ENCODE measurements around the gene LGR4. TPM values are rescaled to one million over a fixed set of nuclear protein-coding genes. Genes with fewer than 3 reads are reported as not detected.
"Not testable (repeated sequence)": the region's sequence is repeated elsewhere in the genome, so short reads cannot be mapped to it uniquely, and the experiment has no call there.

Gene LGR4, protein sequence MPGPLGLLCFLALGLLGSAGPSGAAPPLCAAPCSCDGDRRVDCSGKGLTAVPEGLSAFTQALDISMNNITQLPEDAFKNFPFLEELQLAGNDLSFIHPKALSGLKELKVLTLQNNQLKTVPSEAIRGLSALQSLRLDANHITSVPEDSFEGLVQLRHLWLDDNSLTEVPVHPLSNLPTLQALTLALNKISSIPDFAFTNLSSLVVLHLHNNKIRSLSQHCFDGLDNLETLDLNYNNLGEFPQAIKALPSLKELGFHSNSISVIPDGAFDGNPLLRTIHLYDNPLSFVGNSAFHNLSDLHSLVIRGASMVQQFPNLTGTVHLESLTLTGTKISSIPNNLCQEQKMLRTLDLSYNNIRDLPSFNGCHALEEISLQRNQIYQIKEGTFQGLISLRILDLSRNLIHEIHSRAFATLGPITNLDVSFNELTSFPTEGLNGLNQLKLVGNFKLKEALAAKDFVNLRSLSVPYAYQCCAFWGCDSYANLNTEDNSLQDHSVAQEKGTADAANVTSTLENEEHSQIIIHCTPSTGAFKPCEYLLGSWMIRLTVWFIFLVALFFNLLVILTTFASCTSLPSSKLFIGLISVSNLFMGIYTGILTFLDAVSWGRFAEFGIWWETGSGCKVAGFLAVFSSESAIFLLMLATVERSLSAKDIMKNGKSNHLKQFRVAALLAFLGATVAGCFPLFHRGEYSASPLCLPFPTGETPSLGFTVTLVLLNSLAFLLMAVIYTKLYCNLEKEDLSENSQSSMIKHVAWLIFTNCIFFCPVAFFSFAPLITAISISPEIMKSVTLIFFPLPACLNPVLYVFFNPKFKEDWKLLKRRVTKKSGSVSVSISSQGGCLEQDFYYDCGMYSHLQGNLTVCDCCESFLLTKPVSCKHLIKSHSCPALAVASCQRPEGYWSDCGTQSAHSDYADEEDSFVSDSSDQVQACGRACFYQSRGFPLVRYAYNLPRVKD
- total RNA-seq (100 to 1,000 TPM in 1 of 2 donors, 10 to 100 TPM in 1; 95.9 to 120 TPM), polyA plus RNA-seq (ENCODE audit: insufficient read depth, low read depth, low replicate concordance) (33.0 TPM)
- long read RNA-seq, donor 1, full-length matches to known transcripts, result 15 of 15 reads
- long read RNA-seq, donor 1, partial matches to known transcripts, result 0 of 15 reads
- long read RNA-seq, donor 1, other reads (novel, unspliced or antisense), result 0 of 15 reads
- long read RNA-seq, donor 2, full-length matches to known transcripts, result 9 of 9 reads
- long read RNA-seq, donor 2, partial matches to known transcripts, result 0 of 9 reads
- long read RNA-seq, donor 2, other reads (novel, unspliced or antisense), result 0 of 9 reads

DNA sequence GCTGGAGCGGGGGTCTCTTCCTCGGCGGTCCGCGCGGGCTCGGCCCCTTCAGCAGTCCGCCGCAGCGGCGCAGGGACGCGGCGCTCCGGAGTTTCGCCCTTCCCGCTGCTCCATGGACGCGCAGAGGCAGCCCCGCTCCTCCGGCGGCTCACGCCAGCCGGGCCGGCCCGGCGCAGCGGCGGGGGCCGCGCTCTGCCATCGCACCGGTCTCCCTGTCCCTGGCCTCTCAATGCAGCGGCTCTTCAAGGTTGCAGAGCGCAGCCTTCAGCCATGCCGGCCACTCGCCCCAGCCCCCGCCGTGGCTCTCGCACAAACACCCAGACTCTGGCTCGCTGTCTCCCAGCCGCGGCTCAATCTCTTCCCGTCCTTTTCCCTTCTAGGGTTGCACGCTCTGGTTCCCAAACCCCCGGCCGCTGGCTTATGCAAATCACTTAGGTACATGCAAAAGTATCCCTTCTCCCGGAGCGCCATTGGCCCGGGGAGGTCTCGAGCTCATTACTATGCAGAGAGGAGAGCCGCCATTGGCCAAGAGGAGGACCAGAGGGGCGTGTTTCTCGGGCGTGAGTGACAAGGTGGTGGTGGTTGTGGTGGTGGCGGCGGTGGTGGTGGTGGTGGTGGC lies at the start of gene LGR4:
Gene LGR4, minus strand, starts transcription at position 393 of the 619 bp plus-strand sequence. CDS start 488 bp downstream, outside the sequence.
- TF ChIP-seq, protein P1, sequence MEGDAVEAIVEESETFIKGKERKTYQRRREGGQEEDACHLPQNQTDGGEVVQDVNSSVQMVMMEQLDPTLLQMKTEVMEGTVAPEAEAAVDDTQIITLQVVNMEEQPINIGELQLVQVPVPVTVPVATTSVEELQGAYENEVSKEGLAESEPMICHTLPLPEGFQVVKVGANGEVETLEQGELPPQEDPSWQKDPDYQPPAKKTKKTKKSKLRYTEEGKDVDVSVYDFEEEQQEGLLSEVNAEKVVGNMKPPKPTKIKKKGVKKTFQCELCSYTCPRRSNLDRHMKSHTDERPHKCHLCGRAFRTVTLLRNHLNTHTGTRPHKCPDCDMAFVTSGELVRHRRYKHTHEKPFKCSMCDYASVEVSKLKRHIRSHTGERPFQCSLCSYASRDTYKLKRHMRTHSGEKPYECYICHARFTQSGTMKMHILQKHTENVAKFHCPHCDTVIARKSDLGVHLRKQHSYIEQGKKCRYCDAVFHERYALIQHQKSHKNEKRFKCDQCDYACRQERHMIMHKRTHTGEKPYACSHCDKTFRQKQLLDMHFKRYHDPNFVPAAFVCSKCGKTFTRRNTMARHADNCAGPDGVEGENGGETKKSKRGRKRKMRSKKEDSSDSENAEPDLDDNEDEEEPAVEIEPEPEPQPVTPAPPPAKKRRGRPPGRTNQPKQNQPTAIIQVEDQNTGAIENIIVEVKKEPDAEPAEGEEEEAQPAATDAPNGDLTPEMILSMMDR (IDR thresholded peaks at IDR 0.05), result no peak
- TF ChIP-seq POLR2A (IDR thresholded peaks at IDR 0.05), result peak; percentile 56
- H3K27ac ChIP-seq, result peak within 1 kb of the TSS; percentile 82 to 95
- no peaks in the 10 kb centered on the region for H3K9me3 ChIP-seq
- intact Hi-C loops (cut with DNase I; ENCODE audit: low total_unique reads), result no loop called here
- peak; percentile 99 for DNase-seq
- H3K4me3 ChIP-seq, result peak within 1 kb of the TSS; percentile 83 to 88
- 0 to 2% methylated on average over 9 to 47 of the region's 57 CpGs for WGBS, 2 donors
- H3K4me1 ChIP-seq, result peaks cover 17% of the 10 kb centered on the region
- no peaks in the 10 kb centered on the region for H3K27me3 ChIP-seq
- no peaks in the 10 kb centered on the region for H3K36me3 ChIP-seq (ENCODE audit: low read depth, missing control alignments)

DNA sequence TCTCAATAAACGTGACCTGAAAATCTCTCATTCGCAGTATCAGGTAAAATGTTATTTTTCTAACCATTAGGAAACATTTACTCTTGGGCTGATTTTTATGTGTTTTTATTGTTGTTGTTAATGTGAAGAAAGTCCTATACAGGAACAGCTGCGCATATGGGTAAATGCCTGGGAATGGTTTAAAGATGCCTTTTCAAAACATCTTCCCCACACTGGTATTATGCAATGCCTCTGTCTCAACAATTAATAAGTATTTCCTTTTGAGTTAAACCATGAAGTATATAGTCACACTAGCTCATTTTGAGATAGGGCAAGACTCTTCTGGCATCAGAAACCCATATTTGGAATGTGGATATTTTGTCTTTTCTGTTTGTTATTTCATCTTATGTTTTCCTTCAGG lies 47.6 kb upstream of the LGR4 start:
- no peak overlapping the region for H3K4me3 ChIP-seq
- H3K4me1 ChIP-seq, result no peaks in the 10 kb centered on the region
- H3K36me3 ChIP-seq (ENCODE audit: low read depth, missing control alignments), result no peaks in the 10 kb centered on the region
- H3K9me3 ChIP-seq, result no peaks in the 10 kb centered on the region
- intact Hi-C loops (cut with DNase I; ENCODE audit: low total_unique reads), result no loop called here
- DNase-seq, result no peak
- WGBS, 2 donors, result 92 to 94% methylated on average over 3 of the region's 3 CpGs
- no peak overlapping the region for H3K27ac ChIP-seq
- TF ChIP-seq, protein P1 (IDR thresholded peaks at IDR 0.05), result no peak
- no peak for TF ChIP-seq POLR2A (IDR thresholded peaks at IDR 0.05)
- no peaks in the 10 kb centered on the region for H3K27me3 ChIP-seq

DNA sequence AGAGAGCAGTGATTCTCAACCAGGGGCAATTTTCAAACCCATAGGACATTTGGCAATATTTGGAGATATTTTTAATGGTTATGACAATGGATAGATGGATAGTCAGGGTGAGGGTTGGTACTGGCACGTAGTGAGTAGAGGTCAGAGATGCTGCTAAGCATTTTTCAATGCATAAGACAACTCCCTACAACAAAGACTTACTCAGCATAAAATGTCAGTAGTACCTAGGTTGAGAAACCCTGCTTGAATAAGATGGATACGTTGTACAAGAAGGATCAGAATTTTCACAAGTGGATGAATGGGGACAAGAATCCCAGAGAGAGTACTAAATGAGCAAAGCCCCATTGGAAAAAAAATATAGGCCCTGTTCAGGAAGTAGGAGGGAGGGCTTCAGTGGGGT lies 45.9 kb upstream of the LGR4 start:
- Histone ChIP-seq H3K27me3 (no peaks in the 10 kb centered on the region), H3K36me3 (ENCODE audit: low read depth, missing control alignments) (no peaks in the 10 kb centered on the region), H3K9me3 (no peaks in the 10 kb centered on the region), H3K4me1 (no peaks in the 10 kb centered on the region), H3K27ac (no peak overlapping the region), H3K4me3 (no peak overlapping the region)
- DNase-seq, result no peak
- no peak for TF ChIP-seq POLR2A (IDR thresholded peaks at IDR 0.05)
- TF ChIP-seq, protein P1 (IDR thresholded peaks at IDR 0.05), result no peak
- intact Hi-C loops (cut with DNase I; ENCODE audit: low total_unique reads), result no loop called here
- WGBS, 2 donors, result 84 to 86% methylated on average over 2 of the region's 2 CpGs

DNA sequence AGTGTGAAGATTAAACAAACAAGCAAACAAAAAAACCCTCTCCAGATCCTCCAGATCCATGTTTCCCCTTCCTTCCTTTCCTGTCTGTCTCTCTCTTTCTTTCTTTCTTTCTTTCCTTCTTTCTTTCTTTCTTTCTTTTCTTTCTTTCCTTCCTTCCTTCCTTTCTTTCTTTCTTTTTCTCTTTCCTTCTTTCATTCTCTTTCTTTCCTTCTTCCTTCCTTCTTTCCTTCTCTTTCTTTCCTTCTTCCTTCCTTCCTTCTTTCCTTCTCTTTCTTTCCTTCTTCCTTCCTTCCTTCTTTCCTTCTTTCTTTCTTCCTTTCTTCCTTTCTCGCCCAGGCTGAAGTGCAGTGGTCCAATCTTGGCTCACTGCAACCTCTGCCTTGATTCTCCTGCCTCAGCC lies 44.9 kb upstream of the LGR4 start:
- intact Hi-C loops (cut with DNase I; ENCODE audit: low total_unique reads); DNase-seq; H3K9me3 ChIP-seq; H3K27me3 ChIP-seq; H3K27ac ChIP-seq; H3K4me1 ChIP-seq; H3K4me3 ChIP-seq; H3K36me3 ChIP-seq (ENCODE audit: low read depth, missing control alignments): not testable (repeated sequence)
- 94 to 96% methylated on average over 1 of the region's 1 CpG for WGBS, 2 donors

Data from testis (tissue), 5 donors.